Testis (tissue), 2 donors: ENCODE results near the gene PIK3R4.

Experiments
- POLR2A ChIP-seq: fragments of 450-650 bp; IDR thresholded peaks from one replicate; pipeline ENCODE4 v1.6.1; 2017; ENCODE audit warnings: antibody characterized with exemption, mild to moderate bottlenecking, moderate library complexity
- TF ChIP-seq, protein P1 (sequence below), 3 experiments: fragments of 450-650 bp in 2 of 3; fragments of 200-600 bp in 1 of 3; sonication (generic) in 1 of 3; IDR thresholded peaks; one replicate each; pipeline ENCODE4 v1.5.1; 2016 to 2019; ENCODE audit warnings: antibody characterized with exemption in 3 of 3, mild to moderate bottlenecking in 2 of 3, moderate library complexity in 1 of 3

DNA sequence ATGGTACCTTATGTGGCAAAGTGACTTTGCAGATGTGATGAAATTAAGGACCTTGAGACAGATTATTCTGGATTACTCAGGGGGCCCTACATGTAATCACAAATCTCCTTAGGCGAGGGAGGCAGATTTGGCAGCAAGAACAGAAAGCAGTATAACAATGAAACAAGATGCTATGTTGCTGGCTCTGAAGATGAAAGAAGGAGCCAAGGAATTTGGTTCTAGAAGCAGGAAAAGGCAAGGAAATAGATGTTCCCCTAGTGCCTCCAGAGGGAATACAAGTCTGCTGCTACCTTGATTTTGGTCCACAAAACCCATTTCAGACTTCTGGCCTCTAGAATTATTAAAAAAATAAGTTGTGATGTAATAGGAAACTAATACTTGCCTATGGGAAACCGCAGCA lies 64.5 kb downstream of the PIK3R4 start:
- TF ChIP-seq, protein P1, sequence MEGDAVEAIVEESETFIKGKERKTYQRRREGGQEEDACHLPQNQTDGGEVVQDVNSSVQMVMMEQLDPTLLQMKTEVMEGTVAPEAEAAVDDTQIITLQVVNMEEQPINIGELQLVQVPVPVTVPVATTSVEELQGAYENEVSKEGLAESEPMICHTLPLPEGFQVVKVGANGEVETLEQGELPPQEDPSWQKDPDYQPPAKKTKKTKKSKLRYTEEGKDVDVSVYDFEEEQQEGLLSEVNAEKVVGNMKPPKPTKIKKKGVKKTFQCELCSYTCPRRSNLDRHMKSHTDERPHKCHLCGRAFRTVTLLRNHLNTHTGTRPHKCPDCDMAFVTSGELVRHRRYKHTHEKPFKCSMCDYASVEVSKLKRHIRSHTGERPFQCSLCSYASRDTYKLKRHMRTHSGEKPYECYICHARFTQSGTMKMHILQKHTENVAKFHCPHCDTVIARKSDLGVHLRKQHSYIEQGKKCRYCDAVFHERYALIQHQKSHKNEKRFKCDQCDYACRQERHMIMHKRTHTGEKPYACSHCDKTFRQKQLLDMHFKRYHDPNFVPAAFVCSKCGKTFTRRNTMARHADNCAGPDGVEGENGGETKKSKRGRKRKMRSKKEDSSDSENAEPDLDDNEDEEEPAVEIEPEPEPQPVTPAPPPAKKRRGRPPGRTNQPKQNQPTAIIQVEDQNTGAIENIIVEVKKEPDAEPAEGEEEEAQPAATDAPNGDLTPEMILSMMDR (IDR thresholded peaks at IDR 0.05), result no peak
- no peak for TF ChIP-seq POLR2A
